DOHH2 (cell line): Measurements from ENCODE around the gene ANKRD6.

Source experiments
- CTCF ChIP-seq: fragments of 200-600 bp; sonication (generic); IDR thresholded peaks from one replicate; pipeline ENCODE4 v1.5.1; 2014; ENCODE audit warnings: antibody characterized with exemption, mild to moderate bottlenecking, low read depth, low read length; ENCODE audit not compliant: poor library complexity, severe bottlenecking
- EZH2phosphoT487 ChIP-seq: fragments of 200-600 bp; sonication (generic); IDR thresholded peaks from 2 replicates; pipeline ENCODE4 v1.6.1; 2017; ENCODE audit warnings: borderline replicate concordance, mild to moderate bottlenecking, antibody characterized with exemption, low read length, moderate library complexity, mixed read lengths

- no peak for TF ChIP-seq CTCF
- no peak for TF ChIP-seq EZH2phosphoT487
These were observed 122.9 kb downstream of the ANKRD6 start for GRCh38 chr6:89555806-89556205.
